Lower leg skin (tissue), 3 donors: ENCODE results near the gene RARA.

Experiments used
- POLR2A ChIP-seq, 2 donors: fragments of 450-650 bp; IDR thresholded peaks; one replicate each; pipeline ENCODE4 v1.6.1; 2016 to 2017; ENCODE audit warnings: antibody characterized with exemption in 2 of 2, mild to moderate bottlenecking in 1 of 2, moderate library complexity in 1 of 2
- TF ChIP-seq, protein P1 (sequence below), 3 donors: fragments of 450-650 bp; IDR thresholded peaks; one replicate each; pipeline ENCODE4 v1.5.1; 2016; ENCODE audit warnings: antibody characterized with exemption in 3 of 3, mild to moderate bottlenecking in 3 of 3, moderate library complexity in 2 of 3

DNA sequence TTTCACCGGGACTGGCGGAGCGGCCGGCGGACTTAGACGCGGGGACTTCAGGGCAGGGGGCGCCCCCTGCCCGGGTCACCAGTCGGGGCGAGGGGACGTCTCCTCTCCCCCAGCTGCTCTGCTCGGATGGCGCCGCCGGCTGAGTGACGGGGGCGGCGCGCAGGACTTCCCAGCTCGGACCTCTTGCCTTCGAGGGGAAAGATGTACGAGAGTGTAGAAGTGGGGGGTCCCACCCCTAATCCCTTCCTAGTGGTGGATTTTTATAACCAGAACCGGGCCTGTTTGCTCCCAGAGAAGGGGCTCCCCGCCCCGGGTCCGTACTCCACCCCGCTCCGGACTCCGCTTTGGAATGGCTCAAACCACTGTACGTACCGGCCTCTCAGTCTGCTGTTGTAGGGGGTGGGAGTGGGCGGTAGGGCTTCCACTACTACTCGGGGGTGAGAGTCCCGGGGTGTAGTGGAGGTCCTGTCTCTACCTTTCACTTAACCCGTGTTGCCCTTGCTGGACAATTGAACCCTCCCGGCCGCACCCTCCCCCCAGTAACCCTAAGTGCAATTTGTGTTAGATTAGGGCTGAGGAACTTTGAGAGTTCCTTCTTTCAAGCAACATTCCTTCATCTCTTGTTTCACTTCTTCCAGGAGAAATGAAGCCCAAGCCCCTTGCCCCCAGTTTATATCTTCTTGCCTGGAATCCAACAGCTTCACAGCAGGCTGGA, 33.7 kb downstream of the RARA start:
- TF ChIP-seq, protein P1, sequence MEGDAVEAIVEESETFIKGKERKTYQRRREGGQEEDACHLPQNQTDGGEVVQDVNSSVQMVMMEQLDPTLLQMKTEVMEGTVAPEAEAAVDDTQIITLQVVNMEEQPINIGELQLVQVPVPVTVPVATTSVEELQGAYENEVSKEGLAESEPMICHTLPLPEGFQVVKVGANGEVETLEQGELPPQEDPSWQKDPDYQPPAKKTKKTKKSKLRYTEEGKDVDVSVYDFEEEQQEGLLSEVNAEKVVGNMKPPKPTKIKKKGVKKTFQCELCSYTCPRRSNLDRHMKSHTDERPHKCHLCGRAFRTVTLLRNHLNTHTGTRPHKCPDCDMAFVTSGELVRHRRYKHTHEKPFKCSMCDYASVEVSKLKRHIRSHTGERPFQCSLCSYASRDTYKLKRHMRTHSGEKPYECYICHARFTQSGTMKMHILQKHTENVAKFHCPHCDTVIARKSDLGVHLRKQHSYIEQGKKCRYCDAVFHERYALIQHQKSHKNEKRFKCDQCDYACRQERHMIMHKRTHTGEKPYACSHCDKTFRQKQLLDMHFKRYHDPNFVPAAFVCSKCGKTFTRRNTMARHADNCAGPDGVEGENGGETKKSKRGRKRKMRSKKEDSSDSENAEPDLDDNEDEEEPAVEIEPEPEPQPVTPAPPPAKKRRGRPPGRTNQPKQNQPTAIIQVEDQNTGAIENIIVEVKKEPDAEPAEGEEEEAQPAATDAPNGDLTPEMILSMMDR (IDR thresholded peaks at IDR 0.05), result no peak
- TF ChIP-seq POLR2A (IDR thresholded peaks at IDR 0.05), result no peak
